Urinary bladder (tissue), 4 donors: ENCODE measurements around the gene QSOX1. TPM values are rescaled to one million over a fixed set of nuclear protein-coding genes. Genes with fewer than 3 reads are reported as not detected.

Experiments
- DNase-seq: peaks from one replicate; pipeline ENCODE4 v3.0.0-alpha.2; 2015; ENCODE audit errors: extremely low spot score
- H3K27ac ChIP-seq: one replicate; pipeline ENCODE4 v1.5.1; 2013; ENCODE audit warnings: low read depth, mild to moderate bottlenecking, moderate library complexity
- H3K36me3 ChIP-seq: one replicate; pipeline ENCODE4 v1.6.1; 2013; ENCODE audit warnings: mild to moderate bottlenecking, moderate library complexity; ENCODE audit not compliant: insufficient read depth
- H3K4me1 ChIP-seq: one replicate; pipeline ENCODE4 v1.6.1; 2013; ENCODE audit warnings: mild to moderate bottlenecking, moderate library complexity; ENCODE audit not compliant: insufficient read depth
- H3K4me3 ChIP-seq: one replicate; pipeline ENCODE4 v1.5.1; 2013; ENCODE audit warnings: low read depth, low read length
- WGBS: extraction: QIAGEN DNeasy Blood & Tissue Kit; methylation state at CpG from one replicate; pipeline ENCODE4 v1.1.7; 2013; 5-methylcytosine and 5-hydroxymethylcytosine counted together
- polyA plus RNA-seq: library from polyadenylated mRNA; stranded (reverse); fragments of 200-250 nt; gene quantifications from one replicate; pipeline ENCODE4 v1.2.3, GENCODE V29; 2013
- total RNA-seq: library from RNA; depleted of rRNA; stranded (reverse); fragments of >200 nt; gene quantifications from one replicate; pipeline ENCODE4 v1.2.3, GENCODE V29; 2014
- donor health status: healthy with polysubstance abuse.
- donor health status: healthy.

The QSOX1 gene
- total and polyA plus RNA-seq, 2 donors, result 137 to 217 TPM

GRCh38 chr1:180229483-180230415, 75.1 kb downstream of the QSOX1 start, which contains the start of gene LHX4:
Gene LHX4 (plus strand): TSS chr1:180230264. CDS start chr1:180230530, 266 bp downstream.
- Histone ChIP-seq H3K27ac (no peak within 1 kb of the TSS), H3K36me3 (no peaks in the 10 kb centered on the region), H3K4me1 (no peaks in the 10 kb centered on the region), H3K4me3 (peak within 1 kb of the TSS; percentile 64)
- no peak for DNase-seq
- WGBS, result under 1% methylated on average over 92 of the region's 105 CpGs

DNA sequence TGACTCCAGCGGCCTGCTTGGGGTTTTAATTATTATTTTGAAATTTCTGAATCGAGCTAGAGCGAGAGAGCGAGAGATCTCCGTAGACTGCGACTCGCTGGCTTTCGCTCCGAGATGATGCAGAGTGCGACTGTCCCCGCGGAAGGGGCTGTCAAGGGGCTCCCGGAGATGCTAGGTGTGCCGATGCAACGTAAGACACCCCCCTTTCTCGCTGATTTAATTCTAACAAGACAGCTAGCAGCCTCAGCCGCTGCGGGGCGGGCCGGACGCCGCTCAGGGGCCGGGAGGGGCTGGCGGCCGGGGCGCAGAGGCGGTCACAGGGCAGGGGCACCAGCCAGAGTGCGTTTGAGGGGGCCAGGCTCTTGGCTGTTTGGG, 75.7 kb downstream of the QSOX1 start:
- no peak for DNase-seq
- Histone ChIP-seq H3K4me1 (no peaks in the 10 kb centered on the region), H3K4me3 (peak overlapping the region; percentile 64), H3K27ac (no peak overlapping the region), H3K36me3 (no peaks in the 10 kb centered on the region)
- 2% methylated on average over 28 of the region's 28 CpGs for WGBS

DNA sequence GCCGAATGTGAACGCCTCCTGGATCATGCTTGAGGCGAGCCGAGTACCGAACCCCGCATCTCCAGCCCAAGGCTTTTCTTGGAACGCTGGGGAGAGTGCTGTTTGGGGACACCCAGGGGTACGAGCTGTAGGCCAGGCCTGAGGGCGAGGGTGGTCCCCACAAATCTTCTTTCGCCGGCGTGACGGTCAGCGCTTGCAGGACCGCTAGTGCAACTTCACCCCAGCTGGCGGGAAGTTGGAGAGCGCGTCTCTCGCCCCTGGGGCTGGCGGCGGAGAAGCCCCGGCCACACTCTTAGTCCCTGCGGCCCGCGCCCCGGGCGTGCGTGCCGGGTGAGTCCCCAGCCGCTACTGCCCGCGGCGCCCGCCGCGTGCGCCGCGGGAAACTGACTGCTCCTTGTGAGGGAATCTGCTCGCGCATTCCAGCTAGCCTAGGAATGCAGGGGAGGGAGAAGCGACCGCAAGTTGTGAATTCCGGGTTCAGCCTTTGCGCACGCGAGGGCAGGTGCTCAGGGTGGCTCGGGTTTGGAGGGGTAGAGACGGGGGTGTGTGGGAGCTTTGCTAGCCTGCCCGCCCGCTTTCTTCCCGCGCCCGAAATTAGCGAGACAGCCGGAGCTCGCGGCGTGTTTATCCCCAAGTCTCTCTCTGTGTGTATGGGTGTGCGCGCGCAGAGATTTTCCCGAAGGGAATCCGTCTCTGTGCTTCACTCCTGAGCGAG, 76.3 kb downstream of the QSOX1 start:
- Histone ChIP-seq H3K4me1 (no peaks in the 10 kb centered on the region), H3K4me3 (peak overlapping the region; percentile 64)
- no peak for DNase-seq

GRCh38 chr1:180231506-180231921, 76.8 kb downstream of the QSOX1 start:
- Histone ChIP-seq H3K36me3 (no peaks in the 10 kb centered on the region), H3K4me1 (no peaks in the 10 kb centered on the region), H3K4me3 (peak overlapping the region; percentile 64), H3K27ac (no peak overlapping the region)
- 1% methylated on average over 37 of the region's 37 CpGs for WGBS
- no peak for DNase-seq

More for the DNA sequence above, 76.3 kb downstream of the QSOX1 start:
- Histone ChIP-seq H3K36me3 (no peaks in the 10 kb centered on the region), H3K27ac (no peak overlapping the region)
- under 1% methylated on average over 65 of the region's 65 CpGs for WGBS

DNA sequence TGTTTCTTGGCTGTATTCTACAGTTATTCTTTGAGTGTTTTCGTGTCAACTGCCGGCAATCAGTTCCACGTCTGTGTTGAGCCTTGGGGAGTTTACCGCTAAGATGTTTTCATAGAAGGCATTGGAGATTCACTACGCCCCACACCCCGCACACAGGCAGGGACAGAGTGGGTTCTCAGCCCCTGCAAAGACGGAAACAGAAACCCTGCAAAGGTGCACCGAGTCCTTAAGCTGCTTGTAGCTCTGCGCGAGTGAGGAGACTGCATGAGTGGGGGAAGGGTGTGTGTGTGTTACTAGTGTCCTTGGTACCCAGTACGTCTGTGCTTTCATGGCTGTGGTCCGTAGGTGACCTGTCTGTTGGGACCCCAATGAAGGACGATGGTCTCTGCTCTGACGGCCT, 77.3 kb downstream of the QSOX1 start:
- Histone ChIP-seq H3K36me3 (no peaks in the 10 kb centered on the region), H3K4me3 (no peak overlapping the region), H3K4me1 (no peaks in the 10 kb centered on the region), H3K27ac (no peak overlapping the region)
- WGBS, result 4% methylated on average over 14 of the region's 14 CpGs
- no peak for DNase-seq

- no peak overlapping the region for H3K4me3 ChIP-seq
- no peak overlapping the region for H3K27ac ChIP-seq
- WGBS, result 10% methylated on average over 11 of the region's 11 CpGs
- no peaks in the 10 kb centered on the region for H3K4me1 ChIP-seq
- no peaks in the 10 kb centered on the region for H3K36me3 ChIP-seq
- no peak for DNase-seq
Observed at GRCh38 chr1:180232521-180233043, 77.9 kb downstream of the QSOX1 start.

DNA sequence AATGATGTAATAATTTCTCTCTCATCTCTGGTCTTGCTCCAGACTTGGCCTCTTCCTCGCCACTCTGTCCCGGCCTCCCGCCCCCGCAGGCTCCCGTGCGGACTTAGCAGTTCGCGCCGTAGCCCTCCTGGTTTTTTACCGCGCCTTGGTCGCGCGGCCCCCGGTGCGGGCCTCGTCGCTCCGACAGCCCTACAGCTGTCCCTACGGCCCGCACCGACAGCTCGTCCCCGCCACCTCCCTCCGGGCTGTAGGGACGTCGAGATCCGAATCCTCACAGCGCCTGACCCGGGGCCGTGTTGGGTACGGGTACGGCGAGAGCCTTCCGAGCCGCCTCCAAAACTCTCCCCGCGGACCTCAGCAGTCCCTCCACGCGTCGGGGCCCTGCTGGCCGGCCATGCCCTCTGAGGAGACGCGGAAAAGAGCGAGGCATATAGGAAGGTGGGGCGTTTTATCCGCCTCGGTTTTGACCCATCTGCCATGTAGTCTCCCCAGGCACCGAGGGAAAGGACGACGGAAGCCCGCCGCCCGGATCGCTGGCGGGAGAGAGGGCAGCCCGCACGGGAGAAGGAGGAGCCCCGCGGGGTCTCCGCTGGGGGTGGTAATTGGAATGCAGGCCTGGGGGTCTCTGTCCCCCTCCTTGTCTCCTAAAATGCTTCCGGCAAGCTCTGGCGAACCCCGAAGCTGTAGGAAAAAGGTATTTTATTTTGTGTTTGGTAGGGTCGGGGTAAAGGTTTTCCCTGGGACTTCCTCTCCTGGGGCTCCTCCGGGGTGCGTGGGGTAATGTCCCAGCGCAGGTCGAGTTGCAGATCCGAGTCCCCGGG, 78.7 kb downstream of the QSOX1 start:
- no peak overlapping the region for H3K27ac ChIP-seq
- no peak for DNase-seq
- WGBS, result 3% methylated on average over 71 of the region's 71 CpGs
- H3K4me1 ChIP-seq, result no peaks in the 10 kb centered on the region
- H3K36me3 ChIP-seq, result no peaks in the 10 kb centered on the region
- no peak overlapping the region for H3K4me3 ChIP-seq

DNA sequence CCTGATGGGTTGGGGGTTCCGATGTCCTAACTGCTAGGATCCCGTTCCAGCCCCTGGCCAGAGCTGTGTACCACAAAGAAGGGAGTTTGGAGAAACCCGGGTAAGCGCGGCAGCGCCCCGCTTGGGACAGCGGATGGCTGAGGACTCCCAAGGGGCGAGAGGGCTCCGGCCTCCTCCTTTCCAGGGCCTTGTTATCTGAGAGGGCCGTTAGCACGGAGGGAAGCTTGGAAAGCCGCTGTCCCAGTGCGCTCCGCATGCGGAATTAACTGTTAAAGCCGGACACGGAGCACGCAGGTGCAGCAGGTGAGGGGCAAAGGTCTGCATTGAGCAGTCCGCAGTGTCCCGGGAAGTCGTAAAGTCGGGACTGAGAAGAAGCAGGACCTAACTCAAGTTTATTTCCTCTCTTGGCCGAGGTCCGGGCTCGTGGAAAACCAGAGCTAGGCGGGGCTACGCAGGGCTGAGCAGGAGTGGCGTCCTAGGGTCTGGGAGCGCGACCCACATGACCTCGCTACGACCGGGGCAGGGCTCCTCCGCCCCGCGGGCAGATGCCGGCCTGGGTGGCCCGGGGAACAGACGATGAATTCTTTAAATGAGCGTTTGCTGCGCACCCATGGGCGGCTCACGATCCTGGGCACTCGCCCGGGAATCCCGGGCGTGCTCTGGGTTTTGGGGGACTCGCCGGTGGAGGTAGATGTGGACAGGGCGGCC, 79.9 kb downstream of the QSOX1 start:
- Histone ChIP-seq H3K4me1 (no peaks in the 10 kb centered on the region), H3K27ac (no peak overlapping the region), H3K4me3 (no peak overlapping the region), H3K36me3 (no peaks in the 10 kb centered on the region)
- WGBS, result 2% methylated on average over 51 of the region's 51 CpGs
- DNase-seq, result no peak

DNA sequence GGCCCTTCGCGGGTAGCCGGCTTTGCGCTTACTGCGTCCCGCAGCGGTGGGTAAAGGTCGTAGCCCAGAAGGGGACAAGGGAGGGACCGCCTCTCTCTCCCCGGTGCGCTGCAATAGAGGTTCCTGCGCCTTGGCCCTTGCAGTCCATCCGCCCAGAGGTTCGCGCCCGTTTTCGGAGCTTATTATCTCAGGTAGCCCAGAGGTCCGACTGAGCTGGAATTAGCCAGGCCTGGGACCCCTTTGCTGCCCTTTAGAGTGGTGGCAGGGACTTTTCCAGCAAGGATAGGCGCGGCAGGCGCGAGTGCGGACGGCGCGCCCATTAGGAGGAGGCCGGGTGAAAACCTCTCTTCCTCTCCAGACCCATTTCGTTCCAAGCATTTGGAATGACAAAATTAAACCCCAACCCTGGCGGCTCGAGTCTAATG, 80.4 kb downstream of the QSOX1 start:
- Histone ChIP-seq H3K4me3 (no peak overlapping the region), H3K36me3 (no peaks in the 10 kb centered on the region), H3K4me1 (no peaks in the 10 kb centered on the region), H3K27ac (no peak overlapping the region)
- 3% methylated on average over 30 of the region's 30 CpGs for WGBS
- no peak for DNase-seq

- H3K4me3 ChIP-seq, result no peak overlapping the region
- DNase-seq, result no peak
- WGBS, result 5% methylated on average over 49 of the region's 49 CpGs
- H3K4me1 ChIP-seq, result no peaks in the 10 kb centered on the region
- no peaks in the 10 kb centered on the region for H3K36me3 ChIP-seq
- H3K27ac ChIP-seq, result no peak overlapping the region
Observed at GRCh38 chr1:180235502-180236239, 81.0 kb downstream of the QSOX1 start.

- 5% methylated on average over 16 of the region's 16 CpGs for WGBS
- no peak for DNase-seq
- H3K36me3 ChIP-seq, result no peaks in the 10 kb centered on the region
- H3K4me3 ChIP-seq, result no peak overlapping the region
- no peak overlapping the region for H3K27ac ChIP-seq
- no peaks in the 10 kb centered on the region for H3K4me1 ChIP-seq
Observed at GRCh38 chr1:180236698-180237509, 82.2 kb downstream of the QSOX1 start.
